ENCODE results near the gene GNB1L.
"Not testable (repeated sequence)": the region's sequence is repeated elsewhere in the genome, so short reads cannot be mapped to it uniquely, and the experiment has no call there.

Gene GNB1L

GRCh38 chr22:19779685-19780268 lies 74.9 kb downstream of the GNB1L start:
- no peak for DNase-seq (ENCODE audit: low spot score)

GRCh38 chr22:19779011-19779421 lies 75.7 kb downstream of the GNB1L start:
- no peak for DNase-seq (ENCODE audit: low spot score)

GRCh38 chr22:19777192-19777591 lies 77.5 kb downstream of the GNB1L start:
- DNase-seq (ENCODE audit: low spot score): not testable (repeated sequence)

DNA sequence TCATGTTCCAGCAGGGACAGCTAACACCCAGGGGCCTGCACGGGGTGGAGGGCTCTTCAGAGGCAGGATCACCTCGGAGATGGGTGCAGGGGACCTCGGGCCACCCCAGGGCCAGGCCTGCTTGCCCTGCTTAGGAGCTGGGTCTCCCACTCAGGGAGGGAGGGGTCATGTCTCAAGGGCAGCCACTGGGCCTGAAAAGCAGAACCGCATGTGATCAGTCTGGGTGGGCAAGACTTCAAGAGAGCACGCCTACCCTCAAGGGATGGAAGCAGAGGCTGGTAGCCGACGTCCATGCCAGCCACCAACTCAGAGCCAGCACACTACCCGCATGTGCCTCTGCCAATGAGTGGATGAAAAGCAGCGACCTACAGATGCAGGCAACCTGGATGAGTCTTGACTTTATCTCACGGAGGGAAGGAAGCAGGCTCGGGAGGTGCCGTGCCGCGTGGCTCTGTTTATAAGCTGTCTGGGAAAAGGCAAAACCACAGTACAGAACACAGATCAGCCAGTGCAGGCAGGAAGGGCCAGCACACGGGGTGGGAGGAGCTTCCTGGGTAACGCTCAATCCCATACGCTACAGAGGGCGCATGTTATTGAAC lies 78.1 kb downstream of the GNB1L start:
- DNase-seq (ENCODE audit: low spot score): no peak

- DNase-seq (ENCODE audit: low spot score): no peak
Measured at GRCh38 chr22:19775496-19776325, 79.0 kb downstream of the GNB1L start.

GRCh38 chr22:19774628-19775027 lies 80.0 kb downstream of the GNB1L start:
- DNase-seq (ENCODE audit: low spot score): no peak

GRCh38 chr22:19773470-19774040 lies 81.1 kb downstream of the GNB1L start:
- DNase-seq (ENCODE audit: low spot score): no peak

DNA sequence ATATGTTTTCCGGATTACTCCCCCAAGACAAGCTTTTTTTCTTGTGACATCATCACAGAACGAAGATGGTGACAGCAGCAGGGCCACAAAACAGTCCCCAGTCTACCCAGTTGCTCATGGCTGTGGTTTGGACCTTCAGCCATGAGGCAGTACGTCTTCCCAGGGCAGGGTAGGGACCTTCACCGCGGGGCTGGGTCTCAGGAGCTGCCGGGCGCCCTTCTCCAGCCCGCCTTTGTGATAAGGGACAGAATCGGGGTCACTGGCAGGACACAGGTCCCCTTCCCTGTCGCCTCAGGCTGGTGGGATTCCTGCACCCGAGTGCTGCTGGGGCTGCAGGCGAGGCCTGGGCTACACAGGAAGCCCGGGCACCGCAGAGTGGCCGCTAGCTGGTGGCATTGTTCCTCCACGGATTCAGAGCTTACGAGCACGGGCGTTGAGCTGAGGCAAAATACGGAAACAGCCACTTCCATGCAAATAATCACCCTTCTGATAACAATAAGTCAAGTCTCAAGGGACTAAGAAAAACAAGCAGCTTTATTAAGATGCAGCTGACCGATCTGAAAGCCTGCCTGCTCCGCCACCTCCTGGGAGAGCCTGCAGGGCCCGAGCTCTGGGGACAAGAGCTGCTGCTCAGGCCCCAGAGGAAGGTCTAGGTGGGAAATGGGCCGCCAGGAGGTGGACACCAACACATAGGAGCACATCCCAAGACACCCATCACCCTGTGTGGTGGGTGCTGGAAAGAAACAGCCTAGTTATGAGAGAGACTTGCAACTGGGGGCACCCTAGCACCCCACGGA lies 81.8 kb downstream of the GNB1L start:
- DNase-seq (ENCODE audit: low spot score): no peak

DNA sequence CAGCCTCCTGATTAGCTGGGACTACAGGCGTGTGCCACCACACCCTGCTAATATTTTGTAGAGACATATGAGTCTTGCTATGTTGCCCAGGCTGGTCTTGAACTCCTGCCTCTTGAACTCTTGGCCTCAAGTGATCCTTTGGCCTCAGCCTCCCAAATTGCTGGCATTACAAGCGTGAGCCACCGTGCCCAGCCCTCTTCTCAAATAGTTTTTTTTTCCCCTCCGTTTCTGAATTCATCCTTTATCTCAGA lies 82.3 kb downstream of the GNB1L start:
- DNase-seq (ENCODE audit: low spot score): no peak

DNA sequence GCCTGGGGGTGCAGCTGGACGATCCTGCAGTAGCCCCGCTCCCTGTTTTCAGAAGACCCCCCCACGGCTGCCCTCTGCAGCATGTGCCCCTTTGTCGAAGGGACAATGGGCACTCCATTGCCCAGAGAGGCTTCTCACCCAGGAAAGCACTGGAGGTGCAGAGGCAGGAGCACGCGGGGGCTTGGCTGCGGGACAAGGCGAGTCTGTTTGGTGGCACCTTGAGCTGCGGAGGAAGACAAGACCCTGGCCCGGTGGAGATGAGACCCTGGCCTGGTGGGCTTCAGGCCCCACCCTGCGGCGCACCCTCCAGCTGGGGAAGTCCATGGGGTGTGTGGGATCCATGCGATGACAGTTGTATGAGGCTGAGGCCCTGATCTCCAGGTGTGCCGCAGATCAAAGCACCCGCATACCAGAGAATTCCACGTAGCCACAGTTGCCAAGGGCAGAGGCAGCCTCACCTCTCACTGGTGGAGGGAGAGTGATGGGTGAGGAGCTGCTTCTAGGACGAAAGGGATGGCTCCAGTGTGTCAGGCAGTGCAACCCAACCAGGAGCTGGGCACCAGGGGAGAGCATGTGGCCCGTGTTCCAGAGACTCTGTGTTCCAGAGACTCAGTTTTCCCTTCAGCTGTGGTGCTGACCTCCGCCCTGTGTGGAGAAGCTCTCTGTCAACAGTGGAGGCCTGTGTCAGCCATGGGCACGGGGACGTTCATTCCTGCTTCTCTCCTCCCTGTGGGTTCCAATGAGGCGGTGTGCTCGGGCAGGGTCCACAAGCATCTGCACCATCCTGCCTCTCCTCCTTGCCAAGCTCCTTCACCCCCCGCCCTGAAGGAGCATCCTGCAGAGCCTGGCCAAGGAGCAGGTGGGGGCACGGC lies 84.1 kb downstream of the GNB1L start:
- DNase-seq (ENCODE audit: low spot score): no peak

DNA sequence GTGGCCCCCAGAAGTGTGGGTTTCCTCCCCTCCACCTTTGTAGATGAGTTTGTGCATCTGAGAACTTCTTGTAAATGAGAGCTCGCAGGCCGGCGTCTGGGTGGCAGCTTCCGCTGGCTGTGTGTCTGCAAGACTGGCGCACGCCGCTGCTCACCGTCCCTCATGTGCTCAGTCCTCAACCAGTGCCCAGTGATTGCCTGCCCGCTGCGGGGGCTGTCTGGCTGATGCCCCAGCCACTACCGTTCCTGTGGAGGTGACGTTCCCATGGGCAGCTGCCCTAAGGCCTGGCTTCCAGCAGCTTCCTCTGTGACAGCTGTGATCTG lies 85.3 kb downstream of the GNB1L start:
- DNase-seq (ENCODE audit: low spot score): no peak

DNA sequence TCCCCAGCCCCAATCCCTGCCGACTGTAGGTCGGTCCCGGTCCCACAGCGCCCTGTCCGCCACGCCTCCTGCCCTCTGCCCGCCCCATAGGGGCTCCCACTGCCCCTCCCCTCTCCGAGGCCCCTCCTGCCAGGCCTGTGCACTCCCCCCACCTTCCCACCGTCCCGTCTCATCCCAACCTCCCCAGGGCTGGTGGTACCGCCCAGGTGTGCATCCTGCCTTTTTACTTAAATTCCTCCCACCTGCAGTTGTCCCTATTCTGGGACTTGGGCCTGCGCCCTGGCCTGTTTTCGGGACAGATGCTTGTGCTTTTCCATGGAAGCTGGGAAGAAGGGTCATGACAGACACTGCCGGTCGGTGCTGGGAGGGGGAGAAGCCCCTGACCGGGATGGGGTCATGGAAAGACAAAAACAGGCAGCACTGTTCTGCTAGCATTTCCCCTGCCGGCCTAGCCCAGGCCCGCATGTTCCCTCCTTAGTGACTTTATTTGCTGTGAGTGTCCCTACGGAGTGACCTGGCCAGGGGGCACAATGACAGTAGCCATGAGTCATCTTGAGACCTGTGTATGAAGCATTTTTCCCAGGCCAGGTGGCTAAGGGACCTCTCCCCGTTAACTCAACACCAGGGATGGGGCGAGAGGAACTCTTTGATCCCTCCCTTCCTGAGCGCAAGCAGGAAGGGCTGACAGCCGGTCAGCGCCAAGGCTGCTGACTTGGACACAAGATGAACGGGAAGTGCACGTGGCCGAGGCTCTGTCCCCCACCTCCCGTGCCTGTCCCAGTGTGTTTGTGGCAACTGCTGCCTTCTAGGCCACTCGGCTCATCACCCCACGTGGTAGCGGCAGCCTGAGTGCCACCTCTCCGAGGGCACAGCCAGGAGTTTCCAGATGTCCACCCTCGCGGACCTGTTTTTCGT lies 87.0 kb downstream of the GNB1L start:
- no peak for DNase-seq (ENCODE audit: low spot score)

- no peak for DNase-seq (ENCODE audit: low spot score)
Measured at GRCh38 chr22:19766511-19767426, 87.9 kb downstream of the GNB1L start.

DNA sequence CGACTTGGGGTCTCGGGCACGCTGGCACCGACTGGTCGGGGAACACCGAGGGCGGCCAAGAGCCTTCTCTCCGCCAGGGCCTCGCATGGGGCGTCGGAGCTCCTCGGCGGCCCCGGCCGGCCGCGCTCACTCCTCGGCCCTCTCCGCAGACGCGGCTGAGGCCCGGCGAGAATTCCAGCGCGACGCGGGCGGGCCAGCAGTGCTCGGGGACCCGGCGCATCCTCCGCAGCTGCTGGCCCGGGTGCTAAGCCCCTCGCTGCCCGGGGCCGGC lies 88.5 kb downstream of the GNB1L start:
- DNase-seq (ENCODE audit: low spot score): no peak

DNA sequence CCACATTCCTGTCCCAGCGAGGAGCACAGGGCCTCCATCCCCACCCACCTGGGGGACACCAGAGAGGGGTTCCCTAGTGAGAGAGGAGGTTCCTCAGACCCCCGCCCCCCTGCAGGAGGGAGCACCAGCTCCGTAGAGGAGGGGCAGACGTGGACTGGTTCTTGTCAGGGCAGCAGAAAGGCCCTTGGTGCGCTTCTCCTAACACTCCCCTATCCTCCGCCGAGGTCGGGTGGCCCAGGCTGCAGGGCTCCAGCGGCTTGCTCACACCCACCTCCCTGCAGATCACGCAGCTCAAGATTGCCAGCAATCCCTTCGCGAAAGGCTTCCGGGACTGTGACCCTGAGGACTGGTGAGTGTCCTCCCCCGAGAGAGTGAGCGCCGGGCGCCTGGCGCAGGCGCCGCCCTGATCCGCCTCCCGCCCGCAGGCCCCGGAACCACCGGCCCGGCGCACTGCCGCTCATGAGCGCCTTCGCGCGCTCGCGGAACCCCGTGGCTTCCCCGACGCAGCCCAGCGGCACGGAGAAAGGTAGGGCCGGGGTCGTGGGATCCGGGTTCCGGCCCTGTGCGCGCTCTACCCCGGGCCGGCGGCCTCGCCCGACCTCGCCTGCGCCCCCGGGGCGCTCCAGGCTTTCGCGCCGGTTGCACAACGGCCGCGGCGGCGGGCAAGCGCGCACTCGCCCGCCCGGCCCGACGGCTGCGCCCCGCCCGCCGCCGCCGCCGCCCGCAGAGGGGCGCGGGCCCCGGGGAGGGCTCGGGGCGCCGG lies 89.0 kb downstream of the GNB1L start:
- DNase-seq (ENCODE audit: low spot score): no peak

DNA sequence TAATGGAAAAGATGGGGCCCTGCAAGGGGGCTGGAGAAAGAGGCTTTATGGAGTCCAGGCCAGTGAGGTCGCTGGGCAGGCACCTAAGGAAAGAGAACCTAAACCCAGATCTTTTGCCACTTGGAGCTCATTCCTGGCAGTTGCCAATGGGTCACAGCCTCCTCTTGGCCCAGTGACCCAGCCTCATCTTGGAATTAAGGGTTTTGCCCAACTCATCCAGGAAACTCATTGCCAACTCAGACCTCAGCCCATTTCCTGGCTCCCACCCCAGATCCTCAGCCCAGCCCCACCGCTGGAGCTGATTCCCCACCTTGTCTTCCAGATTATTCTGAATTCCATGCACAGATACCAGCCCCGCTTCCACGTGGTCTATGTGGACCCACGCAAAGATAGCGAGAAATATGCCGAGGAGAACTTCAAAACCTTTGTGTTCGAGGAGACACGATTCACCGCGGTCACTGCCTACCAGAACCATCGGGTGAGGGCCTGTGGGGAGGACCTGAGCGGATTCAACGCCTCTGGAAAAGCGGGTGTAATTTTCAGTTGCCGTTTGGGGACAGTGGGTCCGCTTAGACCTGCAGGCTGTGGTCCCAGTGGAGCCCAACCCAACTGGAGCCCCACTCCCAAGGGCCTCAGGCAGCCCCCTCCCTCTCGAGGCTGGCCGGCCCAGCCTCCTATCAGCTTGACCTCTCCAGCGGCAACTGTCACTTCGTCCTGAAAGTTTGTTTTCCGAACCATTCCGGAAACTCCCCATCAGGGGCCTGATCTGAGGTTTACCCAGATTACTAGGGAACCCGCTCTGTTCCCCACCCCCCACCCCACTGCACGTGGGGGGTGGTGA lies 89.8 kb downstream of the GNB1L start:
- DNase-seq (ENCODE audit: low spot score): no peak

- DNase-seq (ENCODE audit: low spot score): no peak
Measured at GRCh38 chr22:19764299-19764593, 90.4 kb downstream of the GNB1L start.

All from SK-N-DZ (cell line).